Measurements from ENCODE around the gene TNNI2. TPM values are rescaled to one million over a fixed set of nuclear protein-coding genes. Genes with fewer than 3 reads are reported as not detected.

The TNNI2 gene
- total RNA-seq, 2 experiments from 2014 or later = 2.5 to 14.3 TPM

DNA sequence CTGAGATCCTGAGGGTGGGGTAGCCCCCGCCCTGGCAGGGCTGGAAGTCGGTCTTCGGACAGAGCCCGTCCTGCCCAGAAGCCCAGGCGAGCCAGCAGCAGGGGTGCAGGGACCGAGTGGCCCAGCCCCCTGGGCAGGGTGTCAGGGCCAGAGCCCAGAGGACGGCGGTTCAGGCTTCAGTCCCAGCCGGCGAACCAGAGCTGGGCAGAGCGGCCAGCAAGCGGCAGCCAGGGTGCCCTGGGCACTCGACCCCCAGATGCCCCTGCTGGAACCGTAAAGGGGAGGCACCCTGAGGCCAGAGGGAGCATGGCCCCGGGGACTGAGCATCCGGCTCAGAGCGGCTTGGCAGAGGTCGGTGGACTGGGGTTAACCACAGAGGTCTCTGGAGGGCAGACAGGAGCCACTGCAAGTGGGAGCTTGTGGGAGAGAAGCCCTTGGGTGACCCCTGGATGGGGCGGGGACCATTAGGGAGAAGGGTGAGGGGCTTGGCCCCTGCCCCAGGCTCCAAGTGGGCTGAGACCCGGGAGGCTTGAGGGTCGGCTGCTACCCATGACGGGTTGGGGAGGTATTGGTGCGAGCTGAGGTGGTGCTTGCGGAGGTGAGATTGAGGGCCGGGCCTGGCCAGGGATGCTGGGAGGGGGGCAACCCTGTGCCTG is 30.0 kb downstream of the TNNI2 start:
- BruUV-seq (replicated peaks) = no TSS peak
- Histone ChIP-seq H3K79me2 (ENCODE audit: insufficient read depth, low read depth, low read length) (no peaks in the 10 kb centered on the region), H3K4me1 (ENCODE audit: insufficient read depth, low read length, poor library complexity, severe bottlenecking) (no peaks in the 10 kb centered on the region), H3K36me3 (ENCODE audit: insufficient read depth, low read length) (0 out of 2 replicates have a peak, but pooled peaks cover 8% of the 10 kb centered on the region), H4K20me1 (ENCODE audit: insufficient read depth, low read length) (no peaks in the 10 kb centered on the region; the same call in 1 of the 2 replicates), H3K9me2 (ENCODE audit: insufficient read depth, low read length) (no peaks in the 10 kb centered on the region), H3K9me3 (ENCODE audit: low read length) (no peaks in the 10 kb centered on the region), H3K27ac (ENCODE audit: low read depth, low read length, poor library complexity, severe bottlenecking) (no peak overlapping the region), H3K4me2 (ENCODE audit: low read length) (no peak overlapping the region), H3K4me3 (ENCODE audit: low read depth, low read length, poor library complexity, severe bottlenecking) (no peak overlapping the region), H2AFZ (ENCODE audit: low read length) (no peak overlapping the region)
- TF ChIP-seq CTCF (conservative IDR thresholded peaks at IDR 0.05; ENCODE audit: low read length) = no peak
- TF ChIP-seq EZH2phosphoT487 (IDR thresholded peaks at IDR 0.05; ENCODE audit: borderline replicate concordance, low read depth, low read length) = no peak
- ChIA-PET CTCF (ENCODE audit: unreplicated experiment) (no interaction called here), POLR2A (no interaction called here)
- intact Hi-C loops (cut with micrococcal nuclease; ENCODE audit: unreplicated experiment) = no loop called here
- no peak for DNase-seq (ENCODE audit: low spot score)

DNA sequence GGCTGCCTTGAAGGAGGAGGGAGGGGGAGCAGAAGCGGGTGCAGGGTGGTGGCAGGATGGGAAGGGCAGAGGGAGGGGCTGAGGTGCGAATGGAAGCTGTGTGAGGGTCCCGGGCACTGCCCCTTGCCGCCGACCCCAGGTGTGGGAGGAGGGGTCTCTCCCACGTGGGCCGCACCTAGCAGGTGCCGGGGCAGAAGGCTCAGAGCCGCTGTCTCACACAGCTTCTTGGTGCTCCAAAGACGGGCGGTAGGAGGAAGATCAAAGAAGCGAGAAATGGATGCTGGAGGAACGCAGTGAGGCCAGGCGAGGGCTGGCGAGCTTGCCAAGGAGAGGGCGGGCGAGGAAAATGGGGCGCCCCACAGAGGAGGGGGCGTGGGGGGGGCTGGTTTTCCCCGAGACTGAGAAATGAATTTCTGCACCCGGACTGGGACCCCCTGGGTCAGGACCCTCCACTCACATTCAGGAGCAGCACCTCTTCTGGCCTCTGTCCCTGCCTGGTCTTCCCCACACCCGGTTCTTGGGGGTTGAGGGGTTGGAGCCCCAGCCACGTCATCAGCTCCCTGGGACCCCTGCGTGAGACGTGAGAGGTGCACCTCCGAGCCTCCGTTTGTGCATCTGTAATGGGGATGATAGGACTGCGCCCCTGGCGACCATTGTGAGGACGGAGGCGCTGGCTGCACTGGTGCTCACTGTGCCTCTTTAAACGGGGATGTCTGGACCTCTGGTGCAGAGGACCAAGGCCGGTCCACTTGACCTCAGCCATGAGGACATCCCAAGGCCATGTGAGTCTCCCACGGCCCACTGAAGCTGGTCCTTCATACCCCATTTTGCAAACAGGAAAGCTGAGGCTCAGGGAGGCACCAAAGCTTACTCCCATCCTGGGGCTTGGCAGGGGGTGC is 30.9 kb downstream of the TNNI2 start:
- H3K9me2 ChIP-seq (ENCODE audit: insufficient read depth, low read length) = no peaks in the 10 kb centered on the region
- H3K4me1 ChIP-seq (ENCODE audit: insufficient read depth, low read length, poor library complexity, severe bottlenecking) = no peaks in the 10 kb centered on the region
- no peak overlapping the region for H3K4me3 ChIP-seq (ENCODE audit: low read depth, low read length, poor library complexity, severe bottlenecking)
- BruUV-seq (replicated peaks) = no TSS peak
- POLR2A ChIA-PET = no interaction called here
- no peaks in the 10 kb centered on the region for H3K9me3 ChIP-seq (ENCODE audit: low read length)
- DNase-seq (ENCODE audit: low spot score) = no peak
- no peak overlapping the region for H2AFZ ChIP-seq (ENCODE audit: low read length)
- CTCF ChIA-PET (ENCODE audit: unreplicated experiment) = interaction anchor here (0.5 kb wide), 1 partner anchor 209 kb away, joined by 4 read pairs; no protein-coding TSS in a partner anchor
- H3K27ac ChIP-seq (ENCODE audit: low read depth, low read length, poor library complexity, severe bottlenecking) = no peak overlapping the region
- TF ChIP-seq CTCF (conservative IDR thresholded peaks at IDR 0.05; ENCODE audit: low read length) = no peak
- no peak for TF ChIP-seq EZH2phosphoT487 (IDR thresholded peaks at IDR 0.05; ENCODE audit: borderline replicate concordance, low read depth, low read length)
- H3K4me2 ChIP-seq (ENCODE audit: low read length) = no peak overlapping the region
- no peaks in the 10 kb centered on the region for H3K79me2 ChIP-seq (ENCODE audit: insufficient read depth, low read depth, low read length)
- no peaks in the 10 kb centered on the region; the same call in 1 of the 2 replicates for H4K20me1 ChIP-seq (ENCODE audit: insufficient read depth, low read length)
- H3K36me3 ChIP-seq (ENCODE audit: insufficient read depth, low read length) = 0 out of 2 replicates have a peak, but pooled peaks cover 8% of the 10 kb centered on the region
- intact Hi-C loops (cut with micrococcal nuclease; ENCODE audit: unreplicated experiment) = no loop called here

Data from OCI-LY7 (cell line).